HG03066 (cell line): ENCODE results near the gene SPHK2.

Source experiments
- ATAC-seq: cut with Tn5 transposase; IDR thresholded peaks from one replicate; pipeline ENCODE4 v1.9.1; 2021; ENCODE audit warnings: low read depth; ENCODE audit not compliant: unreplicated experiment

SPHK2 gene

DNA sequence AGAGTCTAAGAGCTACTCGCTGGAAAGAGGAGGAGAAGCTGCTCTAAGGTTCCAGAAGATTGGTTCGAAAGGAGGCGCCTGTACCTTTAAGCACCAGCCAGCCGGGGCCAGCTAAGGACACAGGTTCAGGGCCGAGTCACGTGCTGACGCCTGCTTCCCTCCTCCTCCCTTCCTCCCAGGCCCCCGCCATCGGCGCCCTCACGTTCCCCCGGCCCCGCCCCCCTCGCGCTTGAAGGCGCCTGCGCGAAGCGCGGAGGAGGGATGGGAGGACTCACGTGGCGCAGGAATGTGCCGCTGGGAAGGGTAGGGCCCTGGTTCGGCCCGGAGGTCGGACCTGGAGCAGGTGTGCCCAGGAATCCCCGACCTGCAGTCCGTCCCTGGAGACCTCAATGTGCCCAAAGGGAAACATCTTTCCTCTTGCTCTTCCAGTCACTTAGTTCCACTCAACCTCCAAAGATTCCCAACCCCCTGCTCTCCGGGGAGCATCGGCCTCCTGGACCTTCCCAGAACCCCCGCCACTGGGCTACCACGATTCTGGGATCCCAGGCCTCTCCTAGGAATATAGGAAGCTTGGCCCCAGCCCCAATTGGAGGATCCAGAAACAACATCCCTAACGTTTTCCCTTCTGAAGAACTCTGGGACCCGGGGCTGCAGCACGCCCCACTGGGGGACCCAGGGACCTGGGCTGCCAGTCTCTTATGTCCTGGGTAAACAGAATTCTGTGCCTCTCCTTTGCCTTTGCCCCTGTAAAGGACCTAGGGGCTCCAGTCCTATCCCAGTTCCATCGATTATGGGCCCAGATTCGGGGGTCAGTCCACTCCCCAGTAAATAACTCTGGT, 15.3 kb downstream of the SPHK2 start:
- ATAC-seq, result peak; percentile 29

DNA sequence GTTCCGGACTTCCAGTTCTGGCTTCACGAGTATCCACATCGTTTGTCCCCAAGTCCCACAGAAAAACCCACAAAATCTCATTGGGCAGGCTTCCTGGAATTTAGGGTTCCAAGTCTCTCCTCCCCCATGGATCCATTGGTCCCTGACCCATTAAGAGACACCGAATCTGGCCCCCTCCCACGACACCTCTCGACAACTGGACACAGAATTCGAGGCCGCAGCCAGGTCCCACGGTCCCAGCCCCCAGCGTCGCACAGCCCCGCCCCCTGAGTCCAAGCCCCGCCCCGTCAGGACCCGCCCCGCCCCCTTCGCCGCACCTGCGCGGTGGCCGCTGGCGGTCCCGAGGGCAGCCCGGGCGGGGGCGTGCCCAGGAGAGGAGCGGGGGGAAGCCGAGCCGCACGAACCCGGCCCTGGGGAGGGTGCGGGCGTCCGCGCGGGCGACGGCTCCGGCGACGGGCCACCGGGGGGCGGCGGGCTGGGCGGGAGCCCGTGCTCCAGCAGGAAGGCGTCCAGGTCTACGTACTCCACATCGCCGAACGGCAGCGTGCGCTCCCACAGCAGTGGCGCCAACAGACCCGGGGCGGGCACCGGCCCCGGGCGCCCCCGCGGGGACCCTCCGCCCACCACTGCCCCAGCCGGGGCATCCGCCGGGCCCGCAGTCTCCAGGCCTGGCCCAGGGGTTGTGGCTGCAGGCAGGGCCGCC, 16.1 kb downstream of the SPHK2 start:
- ATAC-seq, result no peak

DNA sequence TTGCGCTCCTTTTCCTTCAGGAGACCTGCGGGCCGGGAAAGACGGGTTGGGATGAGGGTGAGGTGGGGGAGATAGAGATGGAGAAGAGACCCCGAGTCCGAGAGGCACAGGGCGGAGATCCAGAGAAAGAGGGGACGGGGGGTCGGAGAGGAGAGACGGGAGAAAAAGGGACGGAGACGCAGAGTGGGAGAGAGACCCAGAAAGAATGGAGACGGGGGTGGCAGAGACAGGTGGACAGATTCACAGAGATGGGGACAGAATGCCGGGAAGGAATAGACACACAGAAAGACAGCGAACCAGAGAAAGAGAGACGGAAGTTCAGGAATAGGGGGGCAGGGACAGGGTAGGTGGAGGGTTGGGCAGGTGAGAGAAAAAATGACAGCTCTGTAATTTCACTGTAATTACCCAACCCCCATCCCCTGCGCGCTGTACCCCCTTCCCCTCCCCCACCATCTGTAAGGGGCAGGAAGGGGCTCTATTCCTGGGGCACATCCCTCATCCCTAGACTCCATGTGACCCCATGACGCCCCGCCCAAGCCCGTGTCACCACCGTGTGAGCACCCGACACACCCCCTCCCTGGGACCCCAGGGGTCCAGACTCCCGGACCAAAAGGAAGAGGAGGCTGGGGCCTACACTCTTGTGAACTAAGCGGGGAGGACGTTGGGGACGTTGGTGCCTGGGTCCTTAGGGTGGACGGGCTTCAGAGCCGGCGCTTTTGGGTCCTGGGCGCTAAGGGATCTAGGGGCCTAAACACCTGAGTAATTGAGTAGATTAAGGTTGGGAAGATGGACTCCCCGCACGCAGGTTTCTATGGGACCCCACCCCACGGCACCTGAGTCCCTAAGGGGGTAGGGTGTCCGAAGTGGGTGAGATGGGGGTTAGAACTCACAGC, 16.9 kb downstream of the SPHK2 start:
- ATAC-seq, result no peak

DNA sequence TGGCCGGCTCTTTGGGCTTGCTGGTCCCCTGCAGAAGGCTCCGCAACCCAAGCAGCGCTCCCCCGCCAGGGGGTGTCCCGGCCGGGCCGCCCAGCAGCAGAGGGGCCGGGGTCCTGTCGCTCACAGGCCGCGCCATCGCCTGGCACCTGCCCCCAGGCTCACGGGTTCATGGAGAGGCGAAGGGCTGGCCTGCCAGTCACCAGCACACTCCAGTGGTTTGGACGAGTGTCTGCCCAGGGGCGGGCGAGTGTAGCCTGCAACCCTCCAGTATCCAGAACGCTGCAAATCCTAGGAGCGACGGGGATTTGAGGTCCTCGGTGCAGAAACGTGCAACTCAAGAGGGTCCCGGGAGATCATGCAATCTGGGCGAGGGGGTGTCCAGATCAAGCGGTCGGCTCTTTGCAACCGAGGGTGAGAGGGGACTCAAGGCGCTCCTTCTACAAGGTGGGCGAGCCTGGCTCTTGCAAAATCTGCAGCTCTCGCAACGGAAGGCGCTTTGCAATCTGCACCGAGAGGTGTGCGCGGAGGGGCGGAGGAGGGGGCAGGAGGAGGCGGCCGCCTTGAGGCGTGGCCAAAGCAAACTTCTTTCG, 17.6 kb downstream of the SPHK2 start, which contains the start of gene DBP:
TSS of gene DBP (minus strand) at position 521 of the 590 bp plus-strand sequence. CDS start at position 136, 385 bp downstream.
- no peak for ATAC-seq

DNA sequence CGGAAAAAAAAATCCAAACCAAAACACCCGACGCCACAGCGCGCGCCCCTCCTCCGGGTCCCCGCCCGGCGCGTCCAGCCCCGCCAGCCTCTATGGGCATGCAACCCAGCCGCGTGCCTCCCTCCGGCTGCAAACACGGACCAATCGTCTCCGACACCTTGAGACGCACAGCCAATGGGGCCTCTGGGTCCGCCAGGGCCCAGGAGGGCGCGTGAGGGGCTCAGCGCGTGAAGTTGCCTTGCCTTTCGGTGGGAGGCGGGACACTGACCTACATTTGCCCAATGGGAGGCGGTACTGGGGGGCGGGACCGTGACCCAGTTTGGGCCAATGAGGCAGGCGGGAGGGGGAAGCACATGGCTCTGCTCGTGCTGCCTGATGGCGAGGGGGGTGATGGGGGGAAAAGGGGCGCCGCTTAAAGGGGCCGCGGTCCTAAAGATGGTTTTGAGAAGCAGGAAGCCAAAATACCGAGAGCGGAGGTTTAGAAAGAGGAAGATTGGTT, 18.2 kb downstream of the SPHK2 start:
- ATAC-seq, result peak; percentile 67

DNA sequence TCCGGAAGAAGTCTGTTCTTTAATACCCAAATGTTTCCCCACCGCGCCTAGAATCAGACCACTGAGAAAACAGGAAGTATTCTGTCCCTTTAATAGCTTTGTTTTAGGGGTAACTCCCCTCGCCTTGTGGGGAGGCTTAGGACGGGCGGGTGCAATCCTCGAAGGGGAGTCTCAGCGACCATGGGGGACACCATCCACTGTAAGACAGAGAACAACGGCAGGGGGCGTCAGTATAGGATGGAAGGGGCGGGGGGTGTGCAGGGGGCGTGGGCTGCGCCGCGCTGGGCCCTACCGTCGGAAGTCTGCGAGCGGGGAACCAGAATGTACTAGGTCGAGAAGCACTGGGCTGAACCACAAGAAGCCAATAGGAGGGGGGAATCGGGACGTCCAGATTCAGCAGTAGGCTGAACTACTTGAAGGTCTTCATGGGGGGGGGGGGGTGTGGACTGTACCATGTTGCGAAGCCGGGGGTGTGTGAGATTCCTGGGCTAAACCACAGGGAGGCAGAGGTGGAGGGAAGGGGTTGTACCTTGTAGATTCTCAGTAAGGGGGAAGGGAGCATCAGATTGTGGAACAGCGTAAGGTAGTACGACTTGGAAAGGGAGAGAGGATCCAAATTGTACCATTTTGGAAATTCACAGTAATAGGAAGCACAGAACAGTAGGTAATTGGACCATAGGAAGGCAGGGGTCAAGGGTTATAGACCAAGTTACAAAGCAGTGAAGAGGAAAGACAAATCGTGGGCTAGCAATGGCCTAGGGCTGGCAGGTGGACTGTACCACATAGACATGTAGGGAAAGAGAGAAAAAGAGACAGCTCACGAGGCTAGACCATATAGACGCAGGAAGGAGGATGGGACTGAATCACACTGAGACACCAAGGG, 18.9 kb downstream of the SPHK2 start:
- peak; percentile 18 for ATAC-seq

DNA sequence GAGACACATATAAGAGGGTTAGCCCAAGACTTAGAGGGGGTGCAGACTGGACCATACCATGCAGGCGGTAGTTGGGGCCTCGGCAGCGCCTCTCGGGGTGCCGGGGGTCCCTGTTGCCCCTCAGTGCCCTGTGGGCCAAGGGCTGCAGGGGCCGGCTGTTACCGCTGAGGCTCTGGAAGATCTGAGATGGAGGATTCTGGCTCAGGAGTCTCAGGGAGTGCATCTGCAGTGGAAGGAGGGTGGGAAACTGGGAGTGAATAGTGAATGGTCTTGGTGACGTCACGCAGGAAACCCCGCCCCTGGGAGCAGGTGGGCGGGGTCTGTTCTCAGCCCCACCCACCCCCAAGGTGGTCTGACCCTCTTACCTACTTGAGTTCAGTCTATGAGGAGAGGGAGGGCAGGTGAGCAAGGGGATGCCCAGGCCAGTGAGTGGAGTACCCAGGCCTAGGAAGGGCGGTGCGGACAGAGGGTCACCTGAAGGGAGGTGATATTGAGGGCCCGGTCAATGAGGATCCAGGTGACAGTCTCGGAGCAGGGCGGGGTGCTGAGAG, 19.6 kb downstream of the SPHK2 start:
- no peak for ATAC-seq

DNA sequence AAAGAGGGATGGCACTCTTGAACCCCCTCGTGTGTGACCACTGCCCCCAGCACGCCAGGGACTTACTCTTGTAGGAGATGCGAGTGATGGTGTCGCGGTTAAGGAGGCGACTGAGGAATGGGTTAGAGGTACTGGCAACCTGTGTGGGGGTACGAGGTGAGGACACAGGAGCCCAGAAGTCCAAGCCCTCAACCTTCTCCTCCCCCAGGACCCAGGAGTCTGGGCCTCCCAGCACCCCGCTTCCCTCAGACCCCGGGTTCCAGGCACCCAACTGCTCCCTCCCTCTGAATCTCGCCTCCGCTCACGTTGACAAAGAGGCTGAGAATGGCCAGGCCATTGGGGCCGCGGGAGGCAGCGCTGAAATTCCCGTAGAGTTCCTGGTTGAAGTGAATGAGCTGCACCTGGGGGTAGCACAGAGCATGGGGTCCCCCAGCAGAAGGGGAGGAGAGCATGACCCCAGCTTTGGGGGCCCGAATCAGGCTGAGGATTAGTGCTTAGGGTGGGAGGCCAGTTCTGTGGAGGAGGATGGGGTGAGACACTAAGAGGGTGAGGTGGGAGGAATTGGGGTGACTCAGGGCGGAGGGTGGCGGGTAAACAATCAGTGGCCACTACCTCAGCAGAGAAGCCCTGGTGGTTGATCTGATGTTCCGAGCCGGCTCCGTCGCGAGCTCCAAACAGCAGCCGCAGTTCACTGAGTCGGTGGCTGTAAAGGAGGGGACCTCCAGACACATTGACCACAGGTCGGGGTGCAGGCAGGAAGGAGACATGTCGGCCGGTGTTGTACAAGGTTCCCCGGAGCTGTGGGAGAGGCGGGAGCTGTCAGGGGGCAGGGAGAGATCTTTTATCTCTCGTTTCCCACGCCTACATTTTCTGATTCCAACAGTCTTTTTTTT, 20.4 kb downstream of the SPHK2 start:
- ATAC-seq, result no peak

DNA sequence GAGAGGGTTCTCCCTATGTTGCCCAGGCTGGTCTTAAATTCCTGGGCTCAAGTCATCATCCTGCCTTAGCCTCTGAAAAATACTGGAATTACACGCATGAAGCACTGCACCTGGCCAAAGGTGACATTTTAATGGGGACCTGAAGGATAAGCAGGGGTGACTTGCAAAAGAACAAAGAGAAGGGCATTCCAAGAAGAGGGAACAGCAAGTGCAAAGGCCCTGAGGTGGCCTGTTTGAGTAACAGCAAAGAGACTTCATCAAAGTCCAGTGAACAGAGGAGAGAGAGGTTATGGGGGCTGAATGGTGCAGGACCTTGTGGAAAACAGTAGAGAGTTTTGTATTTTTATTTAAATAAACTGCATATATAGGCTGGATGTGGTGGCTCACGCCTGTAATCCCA, 22.5 kb downstream of the SPHK2 start:
- ATAC-seq, result no peak

DNA sequence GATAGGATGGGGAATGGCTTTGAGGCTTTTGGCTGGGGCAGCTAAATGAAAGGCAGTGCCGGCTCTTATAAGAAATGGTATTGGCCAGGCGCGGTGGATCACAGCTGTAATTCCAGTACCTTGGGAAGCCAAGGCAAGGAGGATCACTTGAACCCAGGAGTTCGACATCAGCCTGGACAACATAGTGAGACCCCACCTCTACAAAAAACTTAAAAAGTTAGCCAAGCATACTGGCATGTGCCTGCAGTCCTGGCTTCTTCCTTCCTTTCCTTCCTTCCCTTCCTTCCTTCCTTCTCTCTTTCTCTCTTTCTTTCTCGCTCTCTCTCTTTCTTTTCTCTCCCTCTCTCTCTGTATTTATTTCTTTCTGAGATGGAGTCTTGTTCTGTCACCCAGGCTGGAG, 23.6 kb downstream of the SPHK2 start:
- no peak for ATAC-seq

DNA sequence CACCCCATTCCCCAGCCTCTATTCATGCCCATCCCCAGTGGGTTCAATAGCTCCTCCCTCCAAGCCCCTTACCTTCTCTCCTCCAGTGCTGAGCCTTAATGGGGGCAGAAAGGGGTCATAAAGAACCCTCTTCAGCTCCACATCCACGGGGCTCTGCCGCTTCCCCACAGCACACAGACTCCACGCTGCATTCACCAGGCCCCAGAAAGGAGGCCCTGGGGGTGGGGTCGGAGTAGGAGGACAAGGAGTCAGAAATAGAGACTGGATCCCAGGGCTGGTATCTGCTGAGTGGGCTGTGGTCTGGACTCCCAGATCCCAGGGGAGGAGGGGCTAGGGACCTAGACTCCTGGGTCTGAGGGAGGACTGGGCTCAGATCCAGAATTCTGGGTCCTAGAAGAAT, 25.0 kb downstream of the SPHK2 start:
- ATAC-seq, result no peak

DNA sequence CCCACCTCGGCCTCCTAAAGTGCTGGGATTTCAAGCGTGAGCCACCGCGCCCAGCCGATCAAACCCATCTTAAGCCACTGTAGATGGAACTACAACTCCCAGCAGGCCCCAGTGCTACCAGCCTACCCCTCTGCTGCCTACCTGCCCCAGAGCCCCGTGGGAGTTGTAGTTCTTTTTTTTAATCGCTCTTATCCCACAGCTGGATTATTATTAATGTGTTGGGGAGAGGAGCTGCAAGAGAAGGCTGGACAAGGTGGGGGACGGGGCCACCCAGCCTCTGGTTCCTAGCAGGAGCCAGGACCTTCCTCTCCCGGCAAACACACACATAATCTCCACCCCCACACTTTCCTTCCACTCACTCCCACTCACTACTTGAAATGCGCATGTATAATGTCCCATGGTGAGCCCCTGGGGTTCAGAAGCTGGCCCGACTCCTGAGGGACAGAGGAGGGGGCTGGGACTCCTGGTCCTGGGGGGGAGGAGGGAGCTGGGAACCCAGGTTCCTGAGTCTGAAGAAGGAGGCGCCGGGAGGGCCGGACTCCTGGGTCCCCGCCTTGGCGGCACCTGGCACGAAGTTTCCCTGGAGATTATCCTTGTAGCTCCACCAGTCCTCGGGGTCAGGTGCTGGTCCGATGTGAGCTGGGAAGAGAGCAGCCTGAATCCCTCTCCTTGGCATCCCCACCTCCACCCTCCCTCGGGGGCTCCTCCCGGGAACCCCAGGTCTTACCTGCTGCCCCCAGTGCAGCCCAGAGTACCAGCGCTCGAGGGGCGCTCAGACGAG, 25.7 kb downstream of the SPHK2 start:
- ATAC-seq, result no peak

DNA sequence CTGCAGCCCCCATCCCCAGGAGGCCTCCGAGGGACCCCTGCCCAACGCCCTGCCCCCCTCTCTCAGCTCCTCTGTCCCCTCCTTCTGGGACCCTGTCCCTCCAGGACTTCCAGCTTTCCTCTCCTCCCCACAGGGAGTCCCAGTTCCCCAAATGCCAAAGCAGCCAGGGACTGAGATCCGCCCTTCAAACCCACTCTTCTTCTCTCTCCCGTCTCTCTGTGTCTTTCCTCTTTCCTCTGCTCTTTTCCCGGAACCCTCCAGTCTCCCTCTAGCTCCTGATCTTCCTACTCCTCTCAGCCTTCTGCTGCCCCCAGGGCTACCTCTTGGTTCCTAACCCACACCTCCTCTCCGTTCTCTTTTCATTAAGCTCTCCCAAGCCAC, 26.3 kb downstream of the SPHK2 start:
- no peak for ATAC-seq

DNA sequence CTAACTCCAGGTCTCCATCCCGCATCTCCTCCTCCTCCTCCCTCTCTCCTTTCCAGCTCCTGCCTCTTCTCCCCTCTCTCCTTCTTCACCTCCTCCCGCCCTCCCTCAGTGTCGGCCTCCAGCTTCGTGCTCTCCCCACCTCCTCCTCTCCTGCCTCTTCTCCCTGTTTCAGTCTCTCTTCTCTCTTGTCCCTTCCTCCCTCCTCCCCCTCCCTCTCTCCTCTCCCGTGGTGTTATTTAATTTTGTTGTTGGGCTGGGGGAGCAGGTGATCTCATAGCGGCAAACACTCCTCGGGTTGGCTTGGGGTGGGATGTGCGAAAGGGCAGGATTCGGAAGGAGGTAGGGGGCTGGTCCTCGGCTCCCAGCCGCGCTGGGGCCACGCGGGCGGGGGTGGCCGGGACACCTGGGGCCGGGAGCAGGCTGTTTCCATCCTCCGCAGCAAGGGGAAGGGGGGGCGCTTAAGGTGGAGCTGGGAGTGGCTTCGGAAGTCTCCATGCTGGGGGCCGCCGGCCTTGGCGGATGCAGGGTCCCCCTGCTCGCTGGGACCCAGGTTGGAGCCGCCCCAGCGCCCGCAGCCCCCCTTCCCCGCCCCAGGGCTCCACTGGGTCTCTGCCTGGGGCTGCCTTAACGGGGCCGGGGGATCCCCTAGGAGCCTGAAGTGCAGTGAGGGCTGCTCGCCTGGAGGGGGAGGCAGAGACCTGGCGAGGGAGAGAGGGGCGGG, 26.9 kb downstream of the SPHK2 start, which contains the start of gene CA11:
TSS of gene CA11 (minus strand) at position 187 of the 721 bp plus-strand sequence. CDS start 555 bp downstream, outside the sequence.
- ATAC-seq, result peak; percentile 75

DNA sequence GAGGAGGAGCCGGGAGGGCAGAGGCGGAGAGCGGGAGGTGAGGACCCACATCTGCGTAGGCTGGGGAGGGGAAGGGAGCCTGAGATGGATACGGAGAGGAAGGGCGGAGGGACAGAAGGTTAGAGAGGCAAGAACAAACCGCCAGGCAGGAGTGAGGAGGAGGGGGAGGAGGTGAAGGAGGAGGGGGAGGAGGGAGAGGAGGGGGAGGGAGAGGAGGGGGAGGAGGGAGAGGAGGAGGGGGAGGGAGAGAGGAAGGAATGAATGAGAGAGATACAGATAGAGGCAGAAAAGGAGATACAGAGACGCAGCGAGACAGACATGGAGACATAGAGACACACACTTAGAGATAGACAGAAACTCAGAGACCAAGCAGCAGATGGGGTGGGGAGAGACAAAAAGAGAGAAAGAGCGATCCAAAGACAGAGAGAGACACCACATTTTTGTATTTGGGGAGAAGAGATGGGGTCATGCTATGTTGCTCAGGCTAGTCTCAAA, 27.5 kb downstream of the SPHK2 start:
- ATAC-seq, result no peak

DNA sequence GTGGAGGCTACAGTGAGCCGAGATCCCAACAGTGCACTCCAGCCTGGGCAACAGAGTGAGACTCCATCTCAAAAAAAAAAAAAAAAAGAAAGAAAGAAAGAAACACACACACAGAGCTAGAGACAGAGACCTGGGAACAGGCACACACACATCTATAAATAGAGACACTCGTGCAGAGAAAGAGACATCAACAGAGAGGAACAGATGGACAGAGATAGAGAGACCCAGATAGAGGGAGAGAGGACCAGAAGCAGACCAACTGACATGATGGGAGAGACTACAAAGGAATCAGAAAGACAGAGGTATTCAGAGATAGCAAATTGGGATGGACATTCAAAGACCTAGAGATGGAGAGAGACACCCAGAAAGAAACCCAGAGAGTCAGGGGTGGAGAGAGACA, 28.8 kb downstream of the SPHK2 start:
- no peak for ATAC-seq
